Epithelial cell of esophagus (primary cell): ENCODE data around the gene LYVE1.

ENCODE experiments used
- DNase-seq: peaks from one replicate; pipeline ENCODE4 v3.0.0; 2010; ENCODE audit warnings: low read depth
- H3K4me3 ChIP-seq: 2 replicates; pipeline ENCODE4 v1.5.1; 2011; ENCODE audit warnings: mild to moderate bottlenecking, low read length, control low read depth
- CTCF ChIP-seq: IDR thresholded peaks from 2 replicates; pipeline ENCODE4 v1.5.1; 2011; ENCODE audit warnings: low read depth, mild to moderate bottlenecking, low read length, control low read depth, inconsistent platforms; ENCODE audit not compliant: insufficient read depth; ENCODE audit errors: missing control alignments

LYVE1 gene

GRCh38 chr11:10518891-10519290, 49.6 kb downstream of the LYVE1 start:
- no peak for TF ChIP-seq CTCF
- DNase-seq = no peak

GRCh38 chr11:10518123-10518522, 50.3 kb downstream of the LYVE1 start:
- peak; percentile 71 for DNase-seq
- TF ChIP-seq CTCF = no peak
- no peak overlapping the region for H3K4me3 ChIP-seq

More at GRCh38 chr11:10518891-10519290, 49.6 kb downstream of the LYVE1 start:
- no peak overlapping the region for H3K4me3 ChIP-seq

GRCh38 chr11:10515418-10515817, 53.0 kb downstream of the LYVE1 start:
- no peak for DNase-seq
- no peak for TF ChIP-seq CTCF
- no peak overlapping the region for H3K4me3 ChIP-seq

- no peak for TF ChIP-seq CTCF
- no peak overlapping the region for H3K4me3 ChIP-seq
- no peak for DNase-seq
Measured at GRCh38 chr11:10514709-10515108, 53.8 kb downstream of the LYVE1 start.

GRCh38 chr11:10514202-10514601, 54.3 kb downstream of the LYVE1 start:
- peak; percentile 30 for DNase-seq
- no peak overlapping the region for H3K4me3 ChIP-seq
- TF ChIP-seq CTCF = peak; percentile 14

GRCh38 chr11:10511181-10511621, 57.3 kb downstream of the LYVE1 start:
- DNase-seq = no peak
- no peak for TF ChIP-seq CTCF
- no peak overlapping the region for H3K4me3 ChIP-seq
